GM21717 (cell line): ENCODE measurements around the gene FAR2.
A peak's percentile ranks its signal among the peaks of the same experiment; 100 is the strongest.
"Not testable (repeated sequence)": the region's sequence is repeated elsewhere in the genome, so short reads cannot be mapped to it uniquely, and the experiment has no call there.

Experiments
- ATAC-seq: cut with Tn5 transposase; IDR thresholded peaks from one replicate; pipeline ENCODE4 v1.9.1; 2021; ENCODE audit warnings: mild to moderate bottlenecking, moderate library complexity; ENCODE audit not compliant: unreplicated experiment

The FAR2 gene

GRCh38 chr12:29230800-29231560 is 81.9 kb downstream of the FAR2 start:
- no peak for ATAC-seq

DNA sequence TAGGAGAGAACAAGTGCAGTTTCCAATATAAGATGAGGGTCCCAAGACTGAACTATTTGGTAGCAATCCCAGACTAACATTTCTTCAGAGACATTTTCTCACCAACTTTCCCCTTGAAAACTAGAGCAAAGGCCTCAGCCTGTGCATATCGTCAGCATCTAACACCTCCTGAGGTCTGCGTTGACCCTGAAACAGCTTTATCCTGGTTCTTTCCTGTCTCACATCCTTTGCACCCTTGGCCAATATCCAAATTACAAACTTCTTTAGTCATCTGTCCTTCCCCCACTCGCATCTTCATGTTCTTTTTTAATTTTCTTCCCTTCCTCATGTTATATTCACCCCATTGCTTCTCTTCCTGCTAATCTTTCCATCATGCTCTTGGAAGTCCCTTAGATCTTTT is 83.0 kb downstream of the FAR2 start:
- no peak for ATAC-seq

DNA sequence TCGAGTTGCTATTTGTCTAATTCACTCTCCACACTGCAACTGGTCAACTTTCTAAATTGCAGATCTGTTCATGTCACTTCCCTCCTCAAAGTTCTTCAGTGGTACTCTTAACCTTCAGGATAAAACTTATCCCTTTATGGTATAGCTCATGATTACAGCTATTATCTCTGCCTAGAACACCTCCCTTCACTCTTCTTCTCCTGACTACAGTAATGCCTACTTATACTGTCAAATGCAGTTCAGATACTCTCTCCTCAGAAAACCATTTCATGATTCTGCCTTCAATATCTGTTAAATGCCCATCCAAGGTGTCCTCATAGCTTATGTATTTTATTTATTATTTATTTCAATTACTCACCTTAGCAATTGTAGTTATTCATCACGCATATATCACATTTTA is 85.5 kb downstream of the FAR2 start:
- no peak for ATAC-seq

GRCh38 chr12:29234965-29235626 is 86.0 kb downstream of the FAR2 start:
- ATAC-seq: no peak

- no peak for ATAC-seq
Measured at GRCh38 chr12:29238822-29239291, 89.8 kb downstream of the FAR2 start.

- ATAC-seq: no peak
Measured at GRCh38 chr12:29239336-29239735, 90.3 kb downstream of the FAR2 start.

- no peak for ATAC-seq
Measured at GRCh38 chr12:29240441-29240840, 91.4 kb downstream of the FAR2 start.

DNA sequence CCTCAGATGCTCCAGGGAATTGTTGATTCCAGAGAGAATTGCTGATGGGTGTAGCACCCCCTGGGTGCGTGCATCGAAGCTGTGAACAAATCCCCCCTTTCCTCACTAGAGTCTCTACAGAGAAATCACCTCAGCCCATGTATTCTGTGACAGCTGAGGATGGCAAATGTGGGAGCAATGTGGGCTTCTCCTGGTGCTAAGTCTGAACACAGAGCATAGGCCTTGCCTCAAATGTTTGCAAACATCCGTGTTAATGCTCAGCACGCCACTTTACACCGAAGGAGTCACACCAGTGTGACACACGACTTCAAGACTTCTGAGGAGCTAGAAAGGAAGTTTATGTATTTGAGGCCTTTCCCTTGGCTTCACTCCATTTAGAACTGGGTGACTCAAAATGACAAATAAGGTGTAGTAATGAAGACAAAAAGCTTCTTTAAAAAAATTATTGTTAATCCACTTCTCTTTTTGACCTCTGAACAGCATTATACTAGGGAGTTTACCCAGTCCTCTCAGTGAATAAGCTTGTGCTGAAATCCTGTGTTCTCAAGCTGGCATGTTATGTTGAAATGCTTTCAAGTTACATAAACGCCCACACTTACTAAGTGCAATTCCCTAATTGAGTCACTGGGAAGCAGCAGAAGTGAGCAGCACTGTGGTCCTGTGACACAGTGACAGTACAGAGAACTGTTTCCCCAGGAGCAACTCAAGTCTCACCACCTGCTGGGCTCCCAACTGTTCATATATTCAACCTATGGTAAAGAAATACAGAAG is 92.9 kb downstream of the FAR2 start:
- peak; percentile 89 for ATAC-seq

GRCh38 chr12:29242921-29243431 is 93.9 kb downstream of the FAR2 start:
- ATAC-seq: no peak

GRCh38 chr12:29244159-29244765 is 95.2 kb downstream of the FAR2 start:
- no peak for ATAC-seq

DNA sequence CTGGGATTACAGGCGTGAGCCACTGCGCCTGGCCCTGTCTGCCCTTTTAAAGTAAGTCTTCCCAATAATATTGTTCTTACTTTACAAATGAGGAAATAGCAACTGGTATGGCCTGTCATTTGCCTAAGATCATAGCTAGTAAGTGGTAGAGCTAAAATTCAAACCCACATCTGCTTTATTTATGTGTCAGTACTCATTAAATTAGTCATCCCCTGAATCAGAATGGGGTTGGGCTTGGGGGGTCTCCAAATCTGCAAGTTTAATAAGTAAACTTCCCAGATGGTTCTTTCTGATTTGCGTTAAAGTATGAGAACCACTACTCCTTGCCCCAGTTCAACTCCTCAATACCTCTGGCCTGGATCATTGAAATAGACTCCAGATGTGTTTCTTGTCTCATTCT is 96.2 kb downstream of the FAR2 start:
- no peak for ATAC-seq

DNA sequence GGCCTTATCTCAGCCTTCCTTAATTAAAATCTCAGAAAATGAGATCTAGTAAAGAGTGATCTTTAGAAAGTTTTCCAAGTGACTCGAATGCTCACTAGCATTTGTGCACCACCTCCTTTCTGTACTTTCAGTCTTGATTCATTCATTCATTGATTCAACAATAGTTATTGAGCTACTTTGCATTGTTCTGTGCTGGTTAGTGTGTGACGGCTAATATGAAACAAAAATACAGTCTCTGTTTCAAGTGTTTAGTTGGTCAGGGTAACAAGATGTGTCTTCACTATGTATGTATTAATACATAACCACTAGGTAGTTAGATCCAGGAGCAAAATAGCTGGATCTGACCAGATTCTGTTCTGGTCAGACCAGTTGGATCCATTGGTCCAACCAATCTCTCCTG is 100.9 kb downstream of the FAR2 start:
- no peak for ATAC-seq

- no peak for ATAC-seq
Measured at GRCh38 chr12:29253906-29254625, 105.0 kb downstream of the FAR2 start.

- ATAC-seq: no peak
Measured at GRCh38 chr12:29255042-29255441, 106.0 kb downstream of the FAR2 start.

DNA sequence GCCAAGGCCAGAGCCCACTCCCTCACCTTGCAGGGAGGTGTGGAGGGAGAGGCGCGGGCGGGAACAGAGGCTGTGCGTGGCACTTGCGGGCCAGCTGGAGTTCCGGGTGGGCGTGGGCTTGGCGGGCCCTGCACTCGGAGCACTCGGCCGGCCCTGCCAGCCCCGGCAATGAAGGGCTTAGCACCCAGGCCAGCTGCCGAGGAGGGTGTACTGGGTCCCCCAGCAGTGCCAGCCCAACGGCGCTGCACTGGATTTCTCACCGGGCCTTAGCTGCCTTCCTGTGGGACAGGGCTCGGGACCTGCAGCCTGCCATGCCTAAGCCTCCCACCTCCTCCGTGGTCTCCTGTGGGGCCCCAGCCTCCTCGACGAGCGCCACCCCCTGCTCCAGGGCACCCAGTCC is 107.5 kb downstream of the FAR2 start:
- no peak for ATAC-seq

DNA sequence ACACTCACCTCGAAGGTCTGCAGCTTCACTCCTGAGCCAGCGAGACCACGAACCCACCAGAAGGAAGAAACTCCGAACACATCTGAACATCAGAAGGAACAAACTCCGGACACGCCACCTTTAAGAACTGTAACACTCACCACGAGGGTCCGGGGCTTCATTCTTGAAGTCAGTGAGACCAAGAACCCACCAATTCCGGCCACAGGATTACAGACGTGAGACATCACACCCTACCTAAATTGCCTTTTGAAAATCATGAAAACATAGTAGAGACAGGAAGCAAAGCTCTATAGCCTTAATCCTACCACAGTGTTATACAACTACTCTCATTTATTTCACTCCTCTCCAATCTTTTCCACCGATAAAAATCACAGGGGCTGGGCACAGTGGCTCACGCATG is 108.6 kb downstream of the FAR2 start:
- ATAC-seq: not testable (repeated sequence)

GRCh38 chr12:29264424-29264823 is 115.3 kb downstream of the FAR2 start:
- ATAC-seq: no peak

GRCh38 chr12:29269706-29270408 is 120.8 kb downstream of the FAR2 start:
- ATAC-seq: no peak

DNA sequence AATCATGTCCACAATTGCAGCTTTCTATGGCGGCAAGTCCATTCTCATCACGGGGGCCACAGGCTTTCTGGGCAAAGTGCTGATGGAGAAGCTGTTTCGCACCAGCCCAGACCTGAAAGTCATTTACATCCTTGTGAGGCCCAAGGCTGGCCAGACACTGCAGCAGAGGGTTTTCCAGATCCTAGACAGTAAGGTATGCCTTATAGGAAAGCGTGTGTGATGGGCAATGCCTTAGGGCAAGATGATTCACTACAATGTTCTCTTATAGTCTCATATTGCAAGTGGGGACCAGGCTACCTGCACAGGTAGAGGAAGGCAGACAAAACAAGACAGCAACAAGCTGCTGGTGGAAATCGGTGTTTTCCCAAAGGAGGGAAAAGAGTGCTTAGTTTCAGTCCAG is 121.4 kb downstream of the FAR2 start:
- no peak for ATAC-seq
